ENCODE measurements around the gene IGSF11.

- TF ChIP-seq POLR2A (IDR thresholded peaks at IDR 0.05), result no peak
- no peak for TF ChIP-seq CTCF (IDR thresholded peaks at IDR 0.05)
Observed at GRCh38 chr3:118938183-118938961, 96.3 kb downstream of the IGSF11 start.
